Thoracic aorta (tissue), 2 donors: ENCODE measurements around the gene LRIG3. TPM values are rescaled to one million over a fixed set of nuclear protein-coding genes. Genes with fewer than 3 reads are reported as not detected.
A peak's percentile ranks its signal among the peaks of the same experiment; 100 is the strongest.

Source experiments
- ATAC-seq: fragments of 150-250 bp; one replicate; pipeline ENCODE4 v1.8.0; 2017; ENCODE audit warnings: low read depth; ENCODE audit not compliant: insufficient number of reproducible peaks, low FRiP score
- DNase-seq: peaks from one replicate; pipeline ENCODE4 v3.0.0-alpha.2; 2020; ENCODE audit warnings: low spot score
- H3K27ac ChIP-seq, 2 donors: fragments of 200-600 bp; sonication (generic); 1 replicate in 1 of 2; 2 replicates in 1 of 2; pipeline ENCODE4 v1.5.1; 2016; ENCODE audit warnings: mild to moderate bottlenecking in 2 of 2, moderate library complexity in 2 of 2
- H3K27me3 ChIP-seq: fragments of 200-600 bp; sonication (generic); replicated peaks from 2 replicates; pipeline ENCODE4 v1.6.0; 2016; ENCODE audit warnings: mild to moderate bottlenecking; ENCODE audit not compliant: insufficient read depth
- H3K36me3 ChIP-seq: fragments of 200-600 bp; sonication (generic); one replicate; pipeline ENCODE4 v1.5.1; 2016
- H3K4me1 ChIP-seq, 2 donors: fragments of 200-600 bp; sonication (generic); 1 replicate in 1 of 2; 2 replicates in 1 of 2; pipeline versions ENCODE4 v1.5.1 to v1.6.0; 2016; ENCODE audit warnings: low read depth in 2 of 2, mild to moderate bottlenecking in 1 of 2; ENCODE audit not compliant: control insufficient read depth in 1 of 2
- H3K4me3 ChIP-seq: fragments of 200-600 bp; sonication (generic); 2 replicates; pipeline ENCODE4 v1.5.1; 2016; ENCODE audit warnings: mild to moderate bottlenecking
- H3K9me3 ChIP-seq: fragments of 200-600 bp; sonication (generic); 2 replicates; pipeline ENCODE4 v1.5.1; 2016
- total RNA-seq, 2 donors: library from RNA; depleted of rRNA; stranded (reverse); fragments of >200 nt; gene quantifications; one replicate each; pipeline versions ENCODE4 v1.1.0 to v1.2.3, GENCODE V29; 2016
- TF ChIP-seq, protein P1 (sequence below): fragments of 200-600 bp; sonication (generic); IDR thresholded peaks from one replicate; pipeline ENCODE4 v1.5.1; 2019; ENCODE audit warnings: antibody characterized with exemption

The LRIG3 gene, protein sequence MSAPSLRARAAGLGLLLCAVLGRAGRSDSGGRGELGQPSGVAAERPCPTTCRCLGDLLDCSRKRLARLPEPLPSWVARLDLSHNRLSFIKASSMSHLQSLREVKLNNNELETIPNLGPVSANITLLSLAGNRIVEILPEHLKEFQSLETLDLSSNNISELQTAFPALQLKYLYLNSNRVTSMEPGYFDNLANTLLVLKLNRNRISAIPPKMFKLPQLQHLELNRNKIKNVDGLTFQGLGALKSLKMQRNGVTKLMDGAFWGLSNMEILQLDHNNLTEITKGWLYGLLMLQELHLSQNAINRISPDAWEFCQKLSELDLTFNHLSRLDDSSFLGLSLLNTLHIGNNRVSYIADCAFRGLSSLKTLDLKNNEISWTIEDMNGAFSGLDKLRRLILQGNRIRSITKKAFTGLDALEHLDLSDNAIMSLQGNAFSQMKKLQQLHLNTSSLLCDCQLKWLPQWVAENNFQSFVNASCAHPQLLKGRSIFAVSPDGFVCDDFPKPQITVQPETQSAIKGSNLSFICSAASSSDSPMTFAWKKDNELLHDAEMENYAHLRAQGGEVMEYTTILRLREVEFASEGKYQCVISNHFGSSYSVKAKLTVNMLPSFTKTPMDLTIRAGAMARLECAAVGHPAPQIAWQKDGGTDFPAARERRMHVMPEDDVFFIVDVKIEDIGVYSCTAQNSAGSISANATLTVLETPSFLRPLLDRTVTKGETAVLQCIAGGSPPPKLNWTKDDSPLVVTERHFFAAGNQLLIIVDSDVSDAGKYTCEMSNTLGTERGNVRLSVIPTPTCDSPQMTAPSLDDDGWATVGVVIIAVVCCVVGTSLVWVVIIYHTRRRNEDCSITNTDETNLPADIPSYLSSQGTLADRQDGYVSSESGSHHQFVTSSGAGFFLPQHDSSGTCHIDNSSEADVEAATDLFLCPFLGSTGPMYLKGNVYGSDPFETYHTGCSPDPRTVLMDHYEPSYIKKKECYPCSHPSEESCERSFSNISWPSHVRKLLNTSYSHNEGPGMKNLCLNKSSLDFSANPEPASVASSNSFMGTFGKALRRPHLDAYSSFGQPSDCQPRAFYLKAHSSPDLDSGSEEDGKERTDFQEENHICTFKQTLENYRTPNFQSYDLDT
- 10 to 100 TPM; 34.4 to 70.0 TPM for total RNA-seq

GRCh38 chr12:58920102-58920960 lies at the start of gene LRIG3:
Gene LRIG3 (minus strand): TSS chr12:58920504. CDS start chr12:58920235, 269 bp downstream.
- peak within 1 kb of the TSS; percentile 92 to 95 for H3K27ac ChIP-seq
- H3K4me3 ChIP-seq, result peak within 1 kb of the TSS; percentile 81
- H3K4me1 ChIP-seq, result peaks cover 8 to 28% of the 10 kb centered on the region in 2 donors
- peak; percentile 53 for DNase-seq
- no peaks in the 10 kb centered on the region for H3K27me3 ChIP-seq
- ATAC-seq, result peak; percentile 59
- TF ChIP-seq, protein P1, sequence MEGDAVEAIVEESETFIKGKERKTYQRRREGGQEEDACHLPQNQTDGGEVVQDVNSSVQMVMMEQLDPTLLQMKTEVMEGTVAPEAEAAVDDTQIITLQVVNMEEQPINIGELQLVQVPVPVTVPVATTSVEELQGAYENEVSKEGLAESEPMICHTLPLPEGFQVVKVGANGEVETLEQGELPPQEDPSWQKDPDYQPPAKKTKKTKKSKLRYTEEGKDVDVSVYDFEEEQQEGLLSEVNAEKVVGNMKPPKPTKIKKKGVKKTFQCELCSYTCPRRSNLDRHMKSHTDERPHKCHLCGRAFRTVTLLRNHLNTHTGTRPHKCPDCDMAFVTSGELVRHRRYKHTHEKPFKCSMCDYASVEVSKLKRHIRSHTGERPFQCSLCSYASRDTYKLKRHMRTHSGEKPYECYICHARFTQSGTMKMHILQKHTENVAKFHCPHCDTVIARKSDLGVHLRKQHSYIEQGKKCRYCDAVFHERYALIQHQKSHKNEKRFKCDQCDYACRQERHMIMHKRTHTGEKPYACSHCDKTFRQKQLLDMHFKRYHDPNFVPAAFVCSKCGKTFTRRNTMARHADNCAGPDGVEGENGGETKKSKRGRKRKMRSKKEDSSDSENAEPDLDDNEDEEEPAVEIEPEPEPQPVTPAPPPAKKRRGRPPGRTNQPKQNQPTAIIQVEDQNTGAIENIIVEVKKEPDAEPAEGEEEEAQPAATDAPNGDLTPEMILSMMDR, result no peak
- no peaks in the 10 kb centered on the region for H3K36me3 ChIP-seq
- no peaks in the 10 kb centered on the region for H3K9me3 ChIP-seq

DNA sequence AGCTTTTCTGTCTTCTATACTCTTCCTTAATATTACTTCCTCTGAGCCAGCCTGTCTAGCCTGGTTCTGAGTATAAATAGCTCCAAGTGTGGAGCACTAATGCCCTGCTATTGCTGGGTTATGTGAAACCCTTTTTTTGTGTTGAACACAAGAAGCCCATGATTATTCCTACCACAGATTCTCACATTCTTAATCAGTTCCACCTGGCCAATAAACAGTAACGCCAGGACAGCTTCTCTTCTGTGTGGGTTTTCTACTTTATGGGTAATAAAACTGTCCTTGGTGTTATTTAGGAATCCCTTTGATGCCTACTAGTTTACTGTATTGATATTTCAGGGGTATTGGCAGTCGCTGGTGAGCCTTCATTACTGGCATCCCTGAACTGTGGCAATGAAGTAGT lies 48.9 kb upstream of the LRIG3 start:
- Histone ChIP-seq H3K4me3 (no peak overlapping the region), H3K27me3 (no peaks in the 10 kb centered on the region)

GRCh38 chr12:58967561-58967960 lies 47.3 kb upstream of the LRIG3 start:
- H3K4me1 ChIP-seq, result no peaks in the 10 kb centered on the region
- H3K27me3 ChIP-seq, result no peaks in the 10 kb centered on the region
- ATAC-seq (no peak), DNase-seq (no peak)
- no peaks in the 10 kb centered on the region for H3K36me3 ChIP-seq
- no peak overlapping the region for H3K27ac ChIP-seq
- TF ChIP-seq, protein P1, result no peak
- H3K4me3 ChIP-seq, result no peak overlapping the region
- no peaks in the 10 kb centered on the region for H3K9me3 ChIP-seq

More for the DNA sequence above, 48.9 kb upstream of the LRIG3 start:
- DNase-seq (no peak), ATAC-seq (no peak)
- Histone ChIP-seq H3K36me3 (no peaks in the 10 kb centered on the region), H3K4me1 (no peaks in the 10 kb centered on the region), H3K27ac (no peak overlapping the region), H3K9me3 (no peaks in the 10 kb centered on the region)
- TF ChIP-seq, protein P1, result no peak

- Histone ChIP-seq H3K4me1 (no peaks in the 10 kb centered on the region), H3K36me3 (no peaks in the 10 kb centered on the region), H3K27me3 (no peaks in the 10 kb centered on the region), H3K9me3 (no peaks in the 10 kb centered on the region), H3K4me3 (no peak overlapping the region), H3K27ac (no peak overlapping the region)
- no peak for ATAC-seq
- TF ChIP-seq, protein P1, result no peak
- DNase-seq, result no peak
Measured at GRCh38 chr12:58966939-58967338, 46.6 kb upstream of the LRIG3 start.
